IPS DF 19.7 (cell line): ENCODE data around the gene EMP3.
"Not testable (repeated sequence)": the region's sequence is repeated elsewhere in the genome, so short reads cannot be mapped to it uniquely, and the experiment has no call there.

ENCODE experiments used
- DNase-seq: peaks from one replicate; pipeline ENCODE4 v3.0.0-alpha.2; 2013; ENCODE audit warnings: low read depth, low spot score

Gene EMP3

DNA sequence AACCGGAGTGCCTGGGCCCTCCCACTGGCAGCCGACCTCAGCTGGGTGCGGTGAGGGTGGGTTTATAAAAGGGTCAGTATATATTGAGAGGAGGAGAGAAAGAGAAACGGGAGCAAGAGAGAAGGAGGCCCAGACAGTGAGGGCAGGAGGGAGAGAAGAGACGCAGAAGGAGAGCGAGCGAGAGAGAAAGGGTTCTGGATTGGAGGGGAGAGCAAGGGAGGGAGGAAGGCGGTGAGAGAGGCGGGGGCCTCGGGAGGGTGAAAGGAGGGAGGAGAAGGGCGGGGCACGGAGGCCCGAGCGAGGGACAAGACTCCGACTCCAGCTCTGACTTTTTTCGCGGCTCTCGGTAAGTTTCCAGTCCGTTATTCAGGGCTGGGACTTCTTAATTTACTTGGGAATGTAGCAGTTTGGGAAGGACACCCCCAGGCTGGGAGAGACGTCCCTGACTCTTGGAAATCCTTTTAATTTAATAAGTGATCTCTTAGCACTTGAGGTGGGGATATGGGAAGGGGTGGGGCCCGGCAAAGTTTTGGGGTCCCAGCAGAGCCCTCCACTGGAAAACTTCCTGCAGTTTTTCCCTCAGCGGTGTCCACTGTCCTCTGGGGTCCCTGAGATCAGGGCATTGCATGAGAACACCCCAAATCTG is at the start of gene EMP3:
Gene EMP3, plus strand, starts transcription at position 288 of the 646 bp plus-strand sequence. CDS start 1,293 bp downstream, outside the sequence.
- no peak for DNase-seq

- no peak for DNase-seq
Observed at GRCh38 chr19:48279747-48280146, 45.6 kb upstream of the EMP3 start.

- no peak for DNase-seq
Observed at GRCh38 chr19:48283908-48284307, 41.4 kb upstream of the EMP3 start.

GRCh38 chr19:48284896-48285295 is 40.5 kb upstream of the EMP3 start:
- DNase-seq = no peak

DNA sequence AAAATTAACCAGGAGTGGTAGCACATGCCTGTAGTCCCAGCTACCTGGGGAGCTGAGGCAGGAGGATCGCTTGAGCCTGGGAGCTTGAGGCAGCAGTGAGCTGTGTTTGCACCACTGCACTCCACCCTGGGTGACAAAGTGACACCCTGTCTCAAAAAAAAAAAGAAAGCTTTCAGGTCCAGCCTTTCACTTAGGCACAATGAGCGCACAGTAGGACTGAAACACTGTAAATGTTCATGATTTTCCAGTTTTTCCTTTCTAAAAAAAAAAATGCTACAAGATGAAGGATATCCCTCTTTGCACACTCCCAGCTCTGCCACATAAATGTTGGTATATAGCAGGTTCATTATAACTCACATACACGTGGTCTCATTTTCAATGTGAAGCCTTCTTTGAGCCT is 37.6 kb upstream of the EMP3 start:
- DNase-seq = no peak

- peak; percentile 71 for DNase-seq
Observed at GRCh38 chr19:48290401-48290770, 35.0 kb upstream of the EMP3 start.

- peak; percentile 65 for DNase-seq
Observed at GRCh38 chr19:48290771-48291488, 34.4 kb upstream of the EMP3 start.

DNA sequence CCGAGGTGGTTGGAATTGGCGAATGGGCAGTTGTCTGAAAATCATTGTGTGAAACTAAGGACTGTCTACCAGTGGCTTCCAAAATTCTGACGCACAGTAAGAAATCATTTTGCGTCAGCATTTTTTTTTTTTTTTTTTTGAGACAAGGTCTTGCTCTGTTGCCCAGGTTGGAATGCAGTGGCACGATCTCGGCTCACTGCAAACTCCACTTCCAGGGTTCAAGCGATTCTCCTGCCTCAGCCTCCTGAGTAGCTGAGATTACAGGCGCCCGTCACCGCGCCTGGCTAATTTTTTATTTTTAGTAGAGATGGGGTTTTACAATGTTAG is 33.9 kb upstream of the EMP3 start:
- not testable (repeated sequence) for DNase-seq

- DNase-seq = no peak
Observed at GRCh38 chr19:48292798-48293197, 32.6 kb upstream of the EMP3 start.

GRCh38 chr19:48295458-48295857 is 29.9 kb upstream of the EMP3 start:
- no peak for DNase-seq

DNA sequence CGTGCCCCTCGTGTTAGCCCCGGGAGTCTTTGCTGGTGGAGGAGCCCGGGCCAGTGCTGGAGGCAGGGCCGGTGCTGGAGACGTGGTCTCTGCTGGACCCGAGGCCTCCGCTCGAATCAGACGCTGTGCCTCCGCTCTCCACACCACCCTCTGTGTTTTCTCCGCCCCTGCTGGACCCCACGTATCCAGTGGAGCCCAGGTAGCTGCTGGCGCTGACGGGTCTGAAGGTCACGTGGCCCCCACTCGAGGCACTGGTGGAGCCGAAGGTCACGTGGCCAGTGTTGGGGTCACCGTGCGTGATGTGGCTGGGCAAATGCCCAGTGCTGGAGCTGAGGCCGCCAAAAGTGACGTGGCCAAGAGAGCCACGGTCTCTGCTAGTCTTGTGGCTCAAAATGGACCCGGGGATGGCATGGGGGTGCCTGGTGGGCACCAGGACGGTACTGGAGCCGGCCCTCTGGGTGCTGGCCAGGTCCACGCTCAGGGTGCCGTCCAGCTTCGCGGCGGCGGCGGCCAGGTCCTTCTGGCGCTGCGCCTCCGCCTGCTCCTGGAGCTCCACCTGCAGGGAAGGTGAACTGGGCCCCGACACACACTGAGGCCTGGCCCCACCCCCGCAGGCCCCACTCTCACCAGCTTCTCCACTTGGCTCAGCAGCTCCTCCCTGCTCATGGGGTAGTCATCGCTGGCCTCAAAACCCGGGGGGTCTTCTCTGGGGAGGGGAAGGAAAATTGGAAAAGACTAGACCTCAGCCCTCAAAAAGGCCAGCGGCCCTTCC is 28.2 kb upstream of the EMP3 start:
- DNase-seq = no peak

DNA sequence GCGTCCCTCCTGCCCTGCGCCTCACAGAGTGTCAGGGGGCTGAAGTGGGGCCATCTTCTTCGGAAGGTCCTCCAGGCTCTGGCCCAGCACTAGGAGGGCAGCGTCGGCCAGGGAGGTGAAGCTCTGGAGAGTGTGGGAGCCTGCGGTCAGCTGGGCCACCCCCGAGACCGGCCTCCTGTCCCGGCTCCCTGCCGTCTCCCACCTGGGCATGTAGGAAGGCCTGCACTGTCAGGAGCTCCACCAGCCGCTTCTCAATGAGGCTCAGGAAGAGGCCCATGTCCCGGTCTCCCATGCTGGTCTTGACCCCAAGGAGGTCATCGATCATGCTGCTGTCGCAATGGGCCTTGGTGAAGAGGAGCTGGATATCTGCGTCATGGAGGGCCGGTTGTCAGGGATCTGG is 27.4 kb upstream of the EMP3 start:
- no peak for DNase-seq

- no peak for DNase-seq
Observed at GRCh38 chr19:48301886-48302599, 23.3 kb upstream of the EMP3 start.

GRCh38 chr19:48302600-48302959 is 22.8 kb upstream of the EMP3 start:
- DNase-seq = no peak

DNA sequence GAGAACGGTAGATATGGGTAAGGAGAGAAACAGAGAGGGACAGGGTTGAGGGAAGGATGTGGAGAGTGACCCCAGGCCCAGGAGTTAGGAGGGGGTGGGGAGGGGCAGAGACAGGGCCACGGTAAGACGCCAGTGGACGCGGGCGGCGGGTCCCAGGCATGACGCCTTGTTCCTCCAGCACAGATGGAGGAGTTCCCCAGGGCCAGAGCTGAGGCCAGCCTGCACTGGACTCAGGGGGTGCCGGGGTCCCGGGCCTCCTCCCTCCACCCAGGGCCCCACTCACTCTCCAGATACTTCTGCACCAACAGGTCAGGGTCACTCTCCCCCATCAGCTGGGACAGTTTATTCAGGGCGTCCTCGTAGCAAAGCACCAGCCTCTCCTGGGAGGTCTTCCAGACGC is 22.0 kb upstream of the EMP3 start:
- DNase-seq = no peak

DNA sequence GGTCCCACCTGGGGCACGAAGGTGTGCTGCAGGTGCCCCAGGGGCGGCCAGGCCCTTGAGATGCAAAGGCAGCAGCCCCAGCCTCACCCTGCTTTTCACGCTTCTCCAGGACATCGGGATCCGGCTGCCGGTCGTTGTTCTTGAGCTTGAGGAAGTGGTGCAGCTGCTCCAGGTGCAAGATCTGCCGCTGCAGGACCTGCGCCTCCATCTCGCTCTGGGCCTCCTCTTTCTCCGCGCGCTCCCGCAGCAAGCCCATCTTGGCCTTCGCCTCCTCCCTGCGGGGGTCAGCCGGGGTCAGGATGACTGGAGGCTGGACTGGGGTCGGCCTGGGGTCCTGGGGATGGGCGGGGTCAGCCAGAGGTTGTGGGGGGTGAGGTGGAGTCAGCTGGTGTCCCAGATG is 21.5 kb upstream of the EMP3 start:
- DNase-seq = no peak

DNA sequence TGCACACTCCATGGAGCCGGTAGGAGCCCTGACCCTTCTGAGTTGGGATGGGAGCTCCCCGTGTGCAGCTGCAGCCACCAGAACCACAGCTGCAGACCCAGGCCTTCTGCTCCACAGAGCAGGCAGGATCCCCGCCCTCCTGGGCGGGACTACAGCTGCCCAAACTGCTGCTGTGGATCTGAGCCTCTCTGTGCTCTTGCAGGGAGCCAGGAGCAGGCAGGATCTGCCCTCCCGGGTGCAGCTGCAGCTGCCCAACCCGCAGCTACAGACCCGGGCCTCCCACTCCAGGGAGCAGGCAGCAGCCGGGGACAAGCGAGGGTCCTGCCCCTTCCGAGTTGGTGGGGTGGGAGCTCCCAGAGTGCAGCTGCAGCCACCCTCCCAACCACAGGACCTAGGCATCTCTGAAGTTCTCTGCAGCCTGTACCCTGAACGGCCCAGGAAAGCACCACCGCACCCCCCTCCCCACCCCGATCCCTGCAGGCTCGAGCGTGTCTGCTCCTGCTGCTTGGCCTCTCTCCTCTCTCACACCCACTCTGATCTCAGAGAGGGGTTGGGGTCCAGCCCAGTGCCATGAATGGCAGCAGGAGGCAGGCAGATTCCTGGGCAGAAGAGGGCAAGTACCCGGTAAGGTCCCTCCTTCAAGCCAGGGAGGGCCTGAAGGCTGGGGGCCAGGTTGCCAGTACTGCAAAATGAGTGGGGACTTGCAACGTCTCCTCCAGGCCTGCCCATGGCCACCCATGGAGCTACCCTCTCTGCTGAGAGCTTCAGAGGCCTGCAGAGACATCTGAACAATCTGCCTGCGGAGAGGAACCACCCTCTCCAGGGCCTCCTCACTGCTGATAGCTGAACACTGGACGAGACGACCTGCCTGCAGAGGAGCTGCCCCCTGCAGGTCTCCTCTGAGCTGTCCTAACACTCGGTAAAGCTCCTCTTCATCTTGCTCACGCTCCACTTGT is 16.4 kb upstream of the EMP3 start:
- no peak for DNase-seq

- DNase-seq = not testable (repeated sequence)
Observed at GRCh38 chr19:48309731-48310130, 15.6 kb upstream of the EMP3 start.

GRCh38 chr19:48310227-48310626 is 15.1 kb upstream of the EMP3 start:
- DNase-seq = no peak

DNA sequence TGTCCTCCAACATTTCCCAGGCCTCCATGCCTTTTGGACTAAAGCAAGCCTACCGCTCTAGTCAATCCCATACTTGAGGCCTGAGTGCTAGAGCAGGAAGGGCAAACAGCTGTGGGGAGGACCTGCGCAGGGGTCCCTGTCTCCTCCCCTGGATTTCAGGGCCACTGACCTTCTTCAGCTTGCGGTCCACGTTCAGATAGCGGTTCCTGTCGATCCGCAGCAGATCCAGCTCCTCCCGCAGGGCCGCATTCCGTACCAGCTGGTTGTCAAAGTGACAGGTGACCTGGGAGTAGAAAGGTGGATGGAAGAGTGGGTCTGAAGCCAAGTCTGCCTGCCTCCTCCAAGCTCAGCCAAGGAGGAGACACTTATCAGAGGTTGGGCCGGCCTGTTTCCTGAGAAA is 14.0 kb upstream of the EMP3 start:
- DNase-seq = no peak

- no peak for DNase-seq
Observed at GRCh38 chr19:48315712-48316111, 9.6 kb upstream of the EMP3 start.
